HG03064 (cell line): Measurements from ENCODE around the gene TERC.
"Not testable (repeated sequence)": the region's sequence is repeated elsewhere in the genome, so short reads cannot be mapped to it uniquely, and the experiment has no call there.

ENCODE experiments used
- ATAC-seq: cut with Tn5 transposase; IDR thresholded peaks from one replicate; pipeline ENCODE4 v1.9.1; 2021; ENCODE audit warnings: low read depth; ENCODE audit not compliant: unreplicated experiment

Gene TERC

DNA sequence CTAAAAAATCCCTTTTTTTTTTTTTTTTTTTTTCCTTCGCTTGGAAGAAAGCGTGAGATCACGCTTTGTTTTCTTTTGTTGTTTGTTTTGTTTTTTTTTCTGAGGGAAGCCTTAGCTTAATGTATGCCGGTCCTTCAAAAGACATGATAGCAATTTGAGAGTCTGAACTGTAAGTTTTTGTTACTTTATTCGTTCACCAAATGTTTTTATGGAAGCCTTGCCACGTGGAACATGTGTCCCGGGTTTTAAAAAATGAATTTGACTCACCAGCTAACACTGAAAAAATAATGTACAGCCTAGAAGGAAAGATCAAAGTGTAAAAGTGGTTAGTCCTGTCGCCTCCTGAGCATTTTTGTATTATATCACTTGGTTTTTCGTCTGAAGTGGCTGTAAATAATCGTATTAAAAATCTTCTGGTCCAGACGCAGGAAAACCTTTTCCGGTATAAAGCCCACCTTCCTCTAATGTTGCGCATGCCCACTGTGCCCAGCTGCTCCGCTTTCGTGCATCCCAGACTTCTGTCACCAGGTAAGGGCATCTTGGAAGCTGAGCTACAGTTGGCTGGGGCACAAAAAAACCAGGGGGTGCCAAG, 7.5 kb upstream of the TERC start:
- peak; percentile 10 for ATAC-seq

GRCh38 chr3:169771497-169772304, 6.8 kb upstream of the TERC start:
- no peak for ATAC-seq

- ATAC-seq, result peak; percentile 22
These were observed 4.7 kb upstream of the TERC start, which contains the start of gene ACTRT3 for GRCh38 chr3:169769287-169770181. Gene ACTRT3, minus strand, starts transcription at chr3:169769561. Its CDS starts 41 bp downstream, at chr3:169769520.

GRCh38 chr3:169764312-169764881, 463 bp downstream of the TERC start:
- peak; percentile 34 for ATAC-seq

DNA sequence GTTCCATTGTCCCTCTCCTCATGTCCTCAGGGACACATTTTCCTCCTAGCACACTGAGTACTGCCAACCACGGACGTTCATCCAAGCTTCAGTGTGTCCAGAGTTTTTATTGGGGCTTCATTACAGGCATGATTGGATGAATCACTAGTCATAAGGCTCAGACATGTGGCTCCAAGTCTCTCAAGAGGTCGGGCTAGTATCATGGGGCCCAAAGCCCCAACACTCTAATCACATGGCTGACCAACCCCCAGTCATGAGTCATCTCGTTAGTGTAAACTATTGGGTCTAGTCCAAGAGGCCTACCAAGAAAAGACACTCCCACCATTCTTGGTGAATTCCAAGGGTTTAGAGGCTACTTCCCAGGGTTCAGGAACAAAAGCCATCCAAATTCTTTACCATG, 4.4 kb downstream of the TERC start:
- ATAC-seq, result no peak

- peak; percentile 53 for ATAC-seq
These were observed 5.6 kb downstream of the TERC start for GRCh38 chr3:169759256-169759655.

GRCh38 chr3:169758359-169758994, 6.4 kb downstream of the TERC start:
- ATAC-seq, result no peak

DNA sequence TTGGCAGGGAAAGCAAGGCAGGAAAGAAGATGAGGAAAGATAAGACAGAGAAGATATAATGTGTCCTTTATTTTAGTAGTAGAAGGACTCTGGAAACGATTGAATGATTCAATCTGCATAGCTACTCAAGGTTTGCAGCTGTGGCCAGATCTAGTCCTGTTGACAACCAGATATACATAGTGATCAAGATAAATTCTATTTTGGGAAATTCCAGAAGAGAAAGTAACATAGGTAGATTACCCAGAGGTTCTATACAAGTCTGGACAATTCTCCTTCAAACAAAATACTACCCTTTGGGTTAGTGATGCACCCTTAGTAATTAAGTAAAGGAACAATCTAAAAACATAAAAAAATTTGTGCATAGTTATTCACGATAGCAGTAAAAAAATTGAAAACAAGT, 9.4 kb downstream of the TERC start:
- ATAC-seq, result no peak

- ATAC-seq, result no peak
These were observed 10.1 kb downstream of the TERC start for GRCh38 chr3:169754711-169755110.

- no peak for ATAC-seq
These were observed 13.0 kb downstream of the TERC start for GRCh38 chr3:169751875-169752274.

DNA sequence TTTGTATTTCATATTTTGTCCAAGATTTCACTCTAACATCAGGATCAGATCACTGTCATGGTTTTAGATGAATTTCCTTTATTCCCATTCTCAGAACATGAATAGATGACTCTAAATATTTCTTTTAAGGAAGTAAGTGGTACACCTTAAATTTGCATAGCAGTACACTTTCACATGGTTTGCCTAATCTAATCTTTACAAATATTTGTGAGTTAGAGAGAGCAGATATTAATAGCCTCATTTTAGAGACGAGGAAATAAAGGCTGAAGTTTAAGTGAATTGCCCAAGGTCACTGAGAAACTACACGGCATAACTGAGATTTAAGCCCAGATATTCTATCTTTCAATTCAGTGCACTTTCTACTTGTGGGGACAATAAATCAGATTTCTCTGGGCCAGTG, 14.2 kb downstream of the TERC start:
- no peak for ATAC-seq

GRCh38 chr3:169748670-169749069, 16.2 kb downstream of the TERC start:
- ATAC-seq, result no peak

DNA sequence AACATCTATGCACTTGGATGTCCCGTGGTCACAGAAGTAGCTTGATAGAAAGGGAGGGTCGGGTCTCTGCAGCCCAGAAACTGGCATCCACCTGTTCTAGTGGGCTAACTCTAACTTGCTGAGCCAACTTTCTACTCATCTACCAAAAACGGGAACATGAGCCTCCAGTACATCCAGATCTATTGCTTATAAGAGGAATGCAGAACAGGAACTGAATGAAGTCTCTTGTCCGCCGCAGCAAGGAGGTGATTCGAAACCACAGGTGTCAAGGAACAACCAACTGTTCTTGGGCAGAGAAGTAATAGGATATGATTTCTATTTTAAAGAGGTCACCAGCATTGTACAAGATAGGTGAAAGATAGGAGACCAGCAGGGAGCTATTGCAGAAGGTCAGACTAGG, 17.9 kb downstream of the TERC start:
- ATAC-seq, result no peak

DNA sequence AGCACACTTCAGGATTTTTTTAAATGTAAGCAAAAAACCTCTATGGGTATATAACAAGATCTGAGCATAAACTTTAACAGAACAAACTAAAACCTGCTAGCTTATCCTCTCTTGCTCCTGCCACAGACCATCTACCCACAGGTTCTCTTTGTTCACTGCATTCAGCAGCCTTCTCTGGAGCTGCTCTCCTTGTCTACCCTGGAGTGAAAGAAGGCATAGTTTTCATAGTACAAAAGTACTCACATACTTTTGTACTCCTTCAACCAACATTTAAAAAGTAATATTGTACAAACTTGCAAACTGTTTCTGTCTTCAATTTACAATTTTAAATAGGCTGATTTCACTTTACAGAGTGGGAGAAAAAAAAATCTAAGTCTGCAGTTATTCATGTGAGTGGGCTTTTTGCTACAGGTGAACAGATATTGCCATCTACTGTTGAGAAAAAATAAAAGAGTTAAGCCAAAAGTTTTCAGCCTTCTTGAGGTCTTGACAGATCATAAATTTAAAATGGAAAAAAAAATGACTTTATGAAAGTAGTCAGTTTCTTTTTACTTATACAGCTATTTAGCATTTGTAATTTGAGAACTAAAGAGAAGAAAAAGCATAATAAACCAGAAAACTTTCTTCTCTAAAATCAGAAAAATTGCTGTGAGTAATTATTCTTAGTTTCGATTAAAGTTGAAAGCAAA, 20.4 kb downstream of the TERC start:
- ATAC-seq, result no peak

DNA sequence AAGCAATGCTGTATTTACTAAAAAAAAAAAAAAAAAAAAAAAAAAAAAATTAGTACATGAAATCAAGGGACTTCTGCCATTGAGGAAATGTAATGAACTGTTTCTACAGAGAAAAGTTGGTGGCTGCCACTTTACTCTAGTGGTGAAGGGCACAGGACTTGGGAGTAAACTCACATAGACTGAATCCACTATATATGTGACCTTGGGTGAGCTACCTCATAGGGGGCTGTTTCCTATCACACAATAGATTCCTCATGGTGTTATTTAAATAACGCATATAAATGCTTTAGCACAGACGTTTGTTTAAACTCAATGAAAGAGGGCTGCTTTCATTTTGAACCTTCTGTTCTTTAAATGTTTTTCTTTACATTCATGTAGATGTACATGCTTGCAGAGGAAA, 25.8 kb downstream of the TERC start:
- no peak for ATAC-seq

DNA sequence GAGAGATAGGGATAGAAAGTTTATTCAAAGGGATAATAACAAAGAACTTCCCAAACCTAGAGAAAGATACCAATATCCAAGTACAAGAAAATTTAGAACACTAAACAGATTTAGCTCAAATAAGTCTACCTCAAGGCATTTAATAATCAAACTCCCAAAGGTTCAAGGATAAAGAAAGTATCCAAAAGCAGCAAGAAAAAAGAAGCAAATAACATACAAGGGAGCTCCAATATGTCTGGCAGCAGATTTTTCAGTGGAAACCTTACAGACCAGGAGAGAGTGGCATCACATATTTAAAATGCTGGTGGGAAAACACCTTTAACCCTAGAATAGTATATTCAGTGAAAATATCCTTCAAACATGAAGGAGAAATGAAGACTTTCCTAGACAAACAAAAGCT, 33.0 kb downstream of the TERC start:
- ATAC-seq, result not testable (repeated sequence)

DNA sequence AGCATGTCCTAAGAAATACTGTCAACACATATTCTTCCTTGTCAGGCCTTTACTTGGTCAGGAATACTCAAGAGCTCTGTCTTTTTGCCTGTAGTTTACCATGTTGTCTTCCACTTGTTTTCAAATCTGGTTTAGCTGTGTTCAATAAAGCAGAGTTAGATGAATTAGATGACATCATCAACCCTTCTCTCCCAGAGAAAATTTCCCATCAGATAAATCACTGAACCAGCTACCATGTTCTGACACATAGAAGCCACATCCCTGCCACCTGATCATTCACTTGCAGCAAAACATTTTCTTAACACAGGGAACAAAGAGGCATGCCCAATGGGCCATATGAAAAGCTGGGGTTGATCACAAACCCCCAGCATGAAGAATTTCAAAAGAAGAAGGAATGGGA, 42.1 kb downstream of the TERC start:
- ATAC-seq, result no peak

GRCh38 chr3:169718415-169718814, 46.4 kb downstream of the TERC start:
- ATAC-seq, result not testable (repeated sequence)
